ENCODE data around the gene PNPO.

PNPO gene

GRCh38 chr17:47948706-47949196 is 7.4 kb downstream of the PNPO start:
- Histone ChIP-seq H3K27me3 (replicated peaks in 2 of 5; ENCODE audit: control insufficient read depth in 4 of 5, insufficient read depth in 5 of 5, low read length in 4 of 5) (no peaks in the 10 kb centered on the region), H3K36me3 (ENCODE audit: control insufficient read depth in 4 of 4, insufficient read depth in 4 of 4, low read length in 3 of 4) (peaks cover 2 to 37% (median 13%) of the 10 kb centered on the region in 4 experiments), H3K27ac (ENCODE audit: insufficient read depth in 1 of 2, low read depth in 1 of 2, low read length in 2 of 2, poor library complexity in 1 of 2, severe bottlenecking in 2 of 2) (no peak overlapping the region), H3K9me3 (ENCODE audit: control extremely low read depth in 1 of 5, control insufficient read depth in 4 of 5, insufficient read depth in 2 of 5, low read depth in 1 of 5, low read length in 4 of 5) (no peaks in the 10 kb centered on the region), H3K4me1 (ENCODE audit: control extremely low read depth in 1 of 4, control insufficient read depth in 4 of 4, insufficient read depth in 4 of 4, low read length in 3 of 4) (peaks cover 2 to 59% (median 36%) of the 10 kb centered on the region in 4 experiments), H3K4me3 (ENCODE audit: control insufficient read depth in 1 of 7, extremely low read depth in 1 of 7, insufficient read depth in 4 of 7, low read depth in 2 of 7, low read length in 6 of 7) (no peak overlapping the region)
- ChIA-PET CTCF (interaction anchor here (1.4 to 21.8 kb wide), 7 partner anchors 10 to 108 kb away, joined by 3 to 504 read pairs (median 8); partner anchors contain the start of genes CDK5RAP3, PNPO and PRR15L), POLR2A (interaction anchor here (1.5 kb wide), 1 partner anchor 53 kb away, joined by 3 read pairs; the partner anchor contains the start of gene SP2)
- WGBS (ENCODE audit: insufficient coverage): 93% methylated on average over 3 of the region's 5 CpGs
- no peak for DNase-seq

GRCh38 chr17:47949197-47949759 is 7.9 kb downstream of the PNPO start:
- ChIA-PET CTCF (interaction anchor here (1.0 to 21.8 kb wide), 15 partner anchors 11 to 332 kb away, joined by 3 to 504 read pairs (median 7); partner anchors contain the start of genes CDK5RAP3, PNPO, PRR15L and SP2), POLR2A (interaction anchor here (0.8 to 1.5 kb wide), 2 partner anchors 9 to 54 kb away, joined by 3 read pairs; partner anchors contain the start of gene SP2)
- WGBS (ENCODE audit: insufficient coverage): 4% methylated on average over 19 of the region's 22 CpGs
- peak overlapping the region in 1 of 2 experiments; percentile 17 for H3K27ac ChIP-seq (ENCODE audit: insufficient read depth in 1 of 2, low read depth in 1 of 2, low read length in 2 of 2, poor library complexity in 1 of 2, severe bottlenecking in 2 of 2)
- peak overlapping the region in 6 of 7 experiments; percentile 19 to 65 (median 41) for H3K4me3 ChIP-seq (ENCODE audit: control insufficient read depth in 1 of 7, extremely low read depth in 1 of 7, insufficient read depth in 4 of 7, low read depth in 2 of 7, low read length in 6 of 7)
- no peaks in the 10 kb centered on the region for H3K27me3 ChIP-seq (replicated peaks in 2 of 5; ENCODE audit: control insufficient read depth in 4 of 5, insufficient read depth in 5 of 5, low read length in 4 of 5)
- DNase-seq: peak; percentile 65 to 72 (median 72)
- H3K4me1 ChIP-seq (ENCODE audit: control extremely low read depth in 1 of 4, control insufficient read depth in 4 of 4, insufficient read depth in 4 of 4, low read length in 3 of 4): peaks cover 2 to 58% (median 36%) of the 10 kb centered on the region in 4 experiments
- peaks cover 2 to 34% (median 13%) of the 10 kb centered on the region in 4 experiments for H3K36me3 ChIP-seq (ENCODE audit: control insufficient read depth in 4 of 4, insufficient read depth in 4 of 4, low read length in 3 of 4)
- no peaks in the 10 kb centered on the region for H3K9me3 ChIP-seq (ENCODE audit: control extremely low read depth in 1 of 5, control insufficient read depth in 4 of 5, insufficient read depth in 2 of 5, low read depth in 1 of 5, low read length in 4 of 5)

- 11% methylated on average over 3 of the region's 3 CpGs for WGBS (ENCODE audit: insufficient coverage)
- peak in 2 of 3 donors; percentile 75 to 79 for DNase-seq
- Histone ChIP-seq H3K9me3 (ENCODE audit: control extremely low read depth in 1 of 5, control insufficient read depth in 4 of 5, insufficient read depth in 2 of 5, low read depth in 1 of 5, low read length in 4 of 5) (no peaks in the 10 kb centered on the region), H3K36me3 (ENCODE audit: control insufficient read depth in 4 of 4, insufficient read depth in 4 of 4, low read length in 3 of 4) (peaks cover 2 to 27% (median 10%) of the 10 kb centered on the region in 4 experiments), H3K27me3 (replicated peaks in 2 of 5; ENCODE audit: control insufficient read depth in 4 of 5, insufficient read depth in 5 of 5, low read length in 4 of 5) (no peaks in the 10 kb centered on the region), H3K4me3 (ENCODE audit: control insufficient read depth in 1 of 7, extremely low read depth in 1 of 7, insufficient read depth in 4 of 7, low read depth in 2 of 7, low read length in 6 of 7) (peak overlapping the region in 1 of 7 experiments; percentile 53), H3K27ac (ENCODE audit: insufficient read depth in 1 of 2, low read depth in 1 of 2, low read length in 2 of 2, poor library complexity in 1 of 2, severe bottlenecking in 2 of 2) (no peak overlapping the region), H3K4me1 (ENCODE audit: control extremely low read depth in 1 of 4, control insufficient read depth in 4 of 4, insufficient read depth in 4 of 4, low read length in 3 of 4) (peaks cover 2 to 51% (median 33%) of the 10 kb centered on the region in 4 experiments)
- ChIA-PET POLR2A (interaction anchor here (0.8 to 1.5 kb wide), 2 partner anchors 8 to 54 kb away, joined by 3 read pairs; partner anchors contain the start of gene SP2), CTCF (interaction anchor here (0.8 to 21.8 kb wide), 18 partner anchors 11 to 331 kb away, joined by 3 to 504 read pairs (median 4); partner anchors contain the start of genes CDK5RAP3, PNPO, PRR15L and SCRN2)
Observed at GRCh38 chr17:47949946-47950345, 8.6 kb downstream of the PNPO start.

GRCh38 chr17:47950448-47950847 is 9.1 kb downstream of the PNPO start:
- POLR2A ChIA-PET: interaction anchor here (0.8 to 1.5 kb wide), 2 partner anchors 8 to 55 kb away, joined by 3 read pairs; partner anchors contain the start of gene SP2
- CTCF ChIA-PET: interaction anchor here (0.8 to 21.8 kb wide), 17 partner anchors 12 to 330 kb away, joined by 3 to 504 read pairs (median 5); partner anchors contain the start of genes CDK5RAP3, PNPO, PRR15L and SCRN2

GRCh38 chr17:47952171-47953021 is 11.0 kb downstream of the PNPO start:
- WGBS (ENCODE audit: insufficient coverage): 81% methylated on average over 8 of the region's 12 CpGs

More at GRCh38 chr17:47950448-47950847, 9.1 kb downstream of the PNPO start:
- no peak overlapping the region for H3K27ac ChIP-seq (ENCODE audit: insufficient read depth in 1 of 2, low read depth in 1 of 2, low read length in 2 of 2, poor library complexity in 1 of 2, severe bottlenecking in 2 of 2)
- H3K27me3 ChIP-seq (replicated peaks in 2 of 5; ENCODE audit: control insufficient read depth in 4 of 5, insufficient read depth in 5 of 5, low read length in 4 of 5): no peaks in the 10 kb centered on the region
- WGBS (ENCODE audit: insufficient coverage): 100% methylated on average over 2 of the region's 4 CpGs
- peaks cover 0 to 24% (median 9%) of the 10 kb centered on the region in 4 experiments for H3K36me3 ChIP-seq (ENCODE audit: control insufficient read depth in 4 of 4, insufficient read depth in 4 of 4, low read length in 3 of 4)
- DNase-seq: no peak
- H3K9me3 ChIP-seq (ENCODE audit: control extremely low read depth in 1 of 5, control insufficient read depth in 4 of 5, insufficient read depth in 2 of 5, low read depth in 1 of 5, low read length in 4 of 5): no peaks in the 10 kb centered on the region
- H3K4me1 ChIP-seq (ENCODE audit: control extremely low read depth in 1 of 4, control insufficient read depth in 4 of 4, insufficient read depth in 4 of 4, low read length in 3 of 4): peaks cover 2 to 46% (median 28%) of the 10 kb centered on the region in 4 experiments
- no peak overlapping the region for H3K4me3 ChIP-seq (ENCODE audit: control insufficient read depth in 1 of 7, extremely low read depth in 1 of 7, insufficient read depth in 4 of 7, low read depth in 2 of 7, low read length in 6 of 7)

GRCh38 chr17:47953909-47954308 is 12.5 kb downstream of the PNPO start:
- H3K4me3 ChIP-seq (ENCODE audit: control insufficient read depth in 1 of 7, extremely low read depth in 1 of 7, insufficient read depth in 4 of 7, low read depth in 2 of 7, low read length in 6 of 7): no peak overlapping the region
- DNase-seq: no peak
- peaks cover 2 to 37% (median 27%) of the 10 kb centered on the region in 4 experiments for H3K4me1 ChIP-seq (ENCODE audit: control extremely low read depth in 1 of 4, control insufficient read depth in 4 of 4, insufficient read depth in 4 of 4, low read length in 3 of 4)
- H3K36me3 ChIP-seq (ENCODE audit: control insufficient read depth in 4 of 4, insufficient read depth in 4 of 4, low read length in 3 of 4): no peaks in the 10 kb centered on the region
- ChIA-PET CTCF (interaction anchor here (0.6 to 29.2 kb wide), 6 partner anchors 2 to 111 kb away, joined by 3 to 504 read pairs (median 8); partner anchors contain the start of genes CDK5RAP3, PNPO and PRR15L), POLR2A (no interaction called here)
- H3K9me3 ChIP-seq (ENCODE audit: control extremely low read depth in 1 of 5, control insufficient read depth in 4 of 5, insufficient read depth in 2 of 5, low read depth in 1 of 5, low read length in 4 of 5): no peaks in the 10 kb centered on the region
- H3K27ac ChIP-seq (ENCODE audit: insufficient read depth in 1 of 2, low read depth in 1 of 2, low read length in 2 of 2, poor library complexity in 1 of 2, severe bottlenecking in 2 of 2): no peak overlapping the region
- H3K27me3 ChIP-seq (replicated peaks in 2 of 5; ENCODE audit: control insufficient read depth in 4 of 5, insufficient read depth in 5 of 5, low read length in 4 of 5): no peaks in the 10 kb centered on the region

More at GRCh38 chr17:47952171-47953021, 11.0 kb downstream of the PNPO start:
- Histone ChIP-seq H3K36me3 (ENCODE audit: control insufficient read depth in 4 of 4, insufficient read depth in 4 of 4, low read length in 3 of 4) (peaks cover 0 to 11% (median 0%) of the 10 kb centered on the region in 4 experiments), H3K4me3 (ENCODE audit: control insufficient read depth in 1 of 7, extremely low read depth in 1 of 7, insufficient read depth in 4 of 7, low read depth in 2 of 7, low read length in 6 of 7) (no peak overlapping the region), H3K27ac (ENCODE audit: insufficient read depth in 1 of 2, low read depth in 1 of 2, low read length in 2 of 2, poor library complexity in 1 of 2, severe bottlenecking in 2 of 2) (no peak overlapping the region), H3K4me1 (ENCODE audit: control extremely low read depth in 1 of 4, control insufficient read depth in 4 of 4, insufficient read depth in 4 of 4, low read length in 3 of 4) (peaks cover 2 to 38% (median 27%) of the 10 kb centered on the region in 4 experiments), H3K27me3 (replicated peaks in 2 of 5; ENCODE audit: control insufficient read depth in 4 of 5, insufficient read depth in 5 of 5, low read length in 4 of 5) (no peaks in the 10 kb centered on the region), H3K9me3 (ENCODE audit: control extremely low read depth in 1 of 5, control insufficient read depth in 4 of 5, insufficient read depth in 2 of 5, low read depth in 1 of 5, low read length in 4 of 5) (no peaks in the 10 kb centered on the region)
- CTCF ChIA-PET: interaction anchor here (1.2 to 21.8 kb wide), 7 partner anchors 8 to 110 kb away, joined by 3 to 504 read pairs (median 4); partner anchors contain the start of genes CDK5RAP3, PNPO and PRR15L
- POLR2A ChIA-PET: interaction anchor here (0.5 kb wide), 1 partner anchor 808 kb away, joined by 3 read pairs; no protein-coding TSS in a partner anchor
- peak in 2 of 3 donors; percentile 33 to 35 for DNase-seq

Data from common myeloid progenitor, CD34-positive (primary cell).